Cardiac septum (tissue), 1 donor: ENCODE data around the gene CNN3. TPM values are rescaled to one million over a fixed set of nuclear protein-coding genes. Genes with fewer than 3 reads are reported as not detected.

ENCODE experiments used
- DNase-seq: peaks from one replicate; pipeline ENCODE4 v3.0.0-alpha.2; 2020; ENCODE audit warnings: low spot score
- intact Hi-C: fragments of 100-400 bp; cut with DNase I; formaldehyde crosslinking; loops from one replicate; pipeline ENCODE4 v1.14.0; 2022
- total RNA-seq: library from RNA; stranded (reverse); fragmentation: NEBNext Ultra II Directional; extraction: Animal tissue kit (Norgen Biotek cat#: 25700); gene quantifications from one replicate; pipeline ENCODE4 v1.2.1, GENCODE V29; 2021
- donor health status: DM: no; HTN: no; CAD: no.

The CNN3 gene
- total RNA-seq, 1 donor from 2014 or later, result 106 TPM

- intact Hi-C loops, result no loop called here
These were observed 55.9 kb downstream of the CNN3 start for GRCh38 chr1:94871031-94871430.

GRCh38 chr1:94866164-94866807, 60.6 kb downstream of the CNN3 start:
- intact Hi-C loops, result no loop called here
- DNase-seq, result no peak

More at GRCh38 chr1:94871031-94871430, 55.9 kb downstream of the CNN3 start:
- no peak for DNase-seq

- intact Hi-C loops, result loop anchor here (2.0 kb wide), 1 partner anchor 61 kb away; the partner anchor contains the start of gene CNN3
- DNase-seq, result no peak
These were observed 61.5 kb downstream of the CNN3 start for GRCh38 chr1:94865360-94865759.

- DNase-seq, result no peak
- intact Hi-C loops, result loop anchor here (2.0 to 5.0 kb wide), 2 partner anchors 62 to 157 kb away; partner anchors contain the start of gene CNN3
These were observed 62.1 kb downstream of the CNN3 start for GRCh38 chr1:94864821-94865220.

- no peak for DNase-seq
- intact Hi-C loops, result loop anchor here (2.0 to 5.0 kb wide), 2 partner anchors 63 to 158 kb away; partner anchors contain the start of gene CNN3
These were observed 63.0 kb downstream of the CNN3 start for GRCh38 chr1:94863919-94864318.

- DNase-seq, result no peak
- intact Hi-C loops, result loop anchor here (5.0 kb wide), 1 partner anchor 159 kb away; no protein-coding TSS in a partner anchor
These were observed 63.5 kb downstream of the CNN3 start for GRCh38 chr1:94863297-94863911.

GRCh38 chr1:94862718-94863117, 64.2 kb downstream of the CNN3 start:
- no peak for DNase-seq
- intact Hi-C loops, result loop anchor here (5.0 kb wide), 1 partner anchor 160 kb away; no protein-coding TSS in a partner anchor

- no peak for DNase-seq
- intact Hi-C loops, result no loop called here
These were observed 67.7 kb downstream of the CNN3 start for GRCh38 chr1:94859174-94859573.

- intact Hi-C loops, result no loop called here
- no peak for DNase-seq
These were observed 68.6 kb downstream of the CNN3 start for GRCh38 chr1:94858276-94858675.

GRCh38 chr1:94856868-94857267, 70.0 kb downstream of the CNN3 start:
- no peak for DNase-seq
- intact Hi-C loops, result no loop called here

- intact Hi-C loops, result no loop called here
- no peak for DNase-seq
These were observed 70.9 kb downstream of the CNN3 start for GRCh38 chr1:94856004-94856403.

GRCh38 chr1:94855307-94855700, 71.6 kb downstream of the CNN3 start:
- no peak for DNase-seq
- intact Hi-C loops, result no loop called here

GRCh38 chr1:94854458-94855306, 72.2 kb downstream of the CNN3 start:
- intact Hi-C loops, result loop anchor here (1.0 to 5.0 kb wide), 3 partner anchors 73 to 378 kb away; partner anchors contain the start of genes CNN3 and RWDD3
- DNase-seq, result peak; percentile 93

GRCh38 chr1:94852788-94853187, 74.1 kb downstream of the CNN3 start:
- intact Hi-C loops, result loop anchor here (5.0 kb wide), 1 partner anchor 380 kb away; the partner anchor contains the start of gene RWDD3

GRCh38 chr1:94851571-94851970, 75.3 kb downstream of the CNN3 start:
- DNase-seq, result no peak
- intact Hi-C loops, result loop anchor here (5.0 kb wide), 1 partner anchor 381 kb away; the partner anchor contains the start of gene RWDD3

More at GRCh38 chr1:94852788-94853187, 74.1 kb downstream of the CNN3 start:
- DNase-seq, result no peak

Other genes starting within 250 kb of the CNN3 start
- gene SLC44A3, start 106.8 kb downstream of the CNN3 start, total RNA-seq, result 2.7 TPM
- 4.7 TPM for gene ALG14, start 145.8 kb upstream of the CNN3 start, total RNA-seq
- gene TLCD4, start 190.2 kb upstream of the CNN3 start, total RNA-seq, result 91.6 TPM